DOHH2 (cell line): ENCODE results near the gene HMHB1.
"Not testable (repeated sequence)": the region's sequence is repeated elsewhere in the genome, so short reads cannot be mapped to it uniquely, and the experiment has no call there.

Experiments
- H3F3A ChIP-seq: fragments of 200-600 bp; sonication (generic), shearing (Covaris generic); 2 replicates; pipeline ENCODE4 v1.6.0; 2016; ENCODE audit warnings: antibody characterized with exemption, mild to moderate bottlenecking; ENCODE audit not compliant: control insufficient read depth, insufficient read depth
- H3K27ac ChIP-seq: fragments of 200-600 bp; sonication (generic); 2 replicates; pipeline ENCODE4 v1.5.1; 2014; ENCODE audit warnings: low read depth, mild to moderate bottlenecking, low read length, moderate library complexity
- H3K27me3 ChIP-seq: fragments of 200-600 bp; sonication (generic); 2 replicates; pipeline ENCODE4 v1.6.1; 2014; ENCODE audit warnings: mild to moderate bottlenecking, low read length, mixed read lengths; ENCODE audit not compliant: control insufficient read depth
- H3K36me3 ChIP-seq: fragments of 200-600 bp; sonication (generic); 2 replicates; pipeline ENCODE4 v1.6.1; 2014; ENCODE audit warnings: mild to moderate bottlenecking, low read length, moderate library complexity, mixed read lengths; ENCODE audit not compliant: control insufficient read depth
- H3K4me1 ChIP-seq: fragments of 200-600 bp; sonication (generic); 2 replicates; pipeline ENCODE4 v1.6.1; 2014; ENCODE audit warnings: mild to moderate bottlenecking, low read length, mixed read lengths; ENCODE audit not compliant: control insufficient read depth
- H3K4me2 ChIP-seq: fragments of 200-600 bp; sonication (generic); 2 replicates; pipeline ENCODE4 v1.6.0; 2014; ENCODE audit warnings: mild to moderate bottlenecking, low read length, moderate library complexity
- H3K4me3 ChIP-seq: fragments of 200-600 bp; sonication (generic); 2 replicates; pipeline ENCODE4 v1.5.1; 2014; ENCODE audit warnings: mild to moderate bottlenecking, low read length, mixed read lengths
- H3K79me2 ChIP-seq: fragments of 200-600 bp; sonication (generic); 2 replicates; pipeline ENCODE4 v1.6.1; 2014; ENCODE audit warnings: mild to moderate bottlenecking, low read length, mixed read lengths; ENCODE audit not compliant: control insufficient read depth
- H3K9me2 ChIP-seq: fragments of 200-600 bp; sonication (generic); replicated peaks from 2 replicates; pipeline ENCODE4 v1.6.1; 2014; ENCODE audit warnings: mild to moderate bottlenecking, low read length, mixed read lengths; ENCODE audit not compliant: control insufficient read depth
- H3K9me3 ChIP-seq: fragments of 200-600 bp; sonication (generic); 2 replicates; pipeline ENCODE4 v1.6.1; 2014; ENCODE audit warnings: antibody characterized with exemption, low read length, mixed read lengths; ENCODE audit not compliant: control insufficient read depth, insufficient read depth
- H4K20me1 ChIP-seq: fragments of 200-600 bp; sonication (generic); 2 replicates; pipeline ENCODE4 v1.6.0; 2014; ENCODE audit warnings: low read depth, mild to moderate bottlenecking, antibody characterized with exemption, low read length, moderate library complexity; ENCODE audit not compliant: control insufficient read depth, insufficient read depth
- CTCF ChIP-seq: fragments of 200-600 bp; sonication (generic); IDR thresholded peaks from one replicate; pipeline ENCODE4 v1.5.1; 2014; ENCODE audit warnings: antibody characterized with exemption, mild to moderate bottlenecking, low read depth, low read length; ENCODE audit not compliant: poor library complexity, severe bottlenecking
- EZH2phosphoT487 ChIP-seq: fragments of 200-600 bp; sonication (generic); IDR thresholded peaks from 2 replicates; pipeline ENCODE4 v1.6.1; 2017; ENCODE audit warnings: borderline replicate concordance, mild to moderate bottlenecking, antibody characterized with exemption, low read length, moderate library complexity, mixed read lengths

The HMHB1 gene

GRCh38 chr5:143807401-143807800, 4.6 kb upstream of the HMHB1 start:
- Histone ChIP-seq H3K27ac (no peak overlapping the region), H3K9me3 (no peaks in the 10 kb centered on the region), H3K4me1 (peaks cover 19% of the 10 kb centered on the region), H3K9me2 (no peaks in the 10 kb centered on the region), H3K4me2 (no peak overlapping the region), H3K36me3 (no peaks in the 10 kb centered on the region), H3F3A (no peaks in the 10 kb centered on the region), H3K4me3 (no peak overlapping the region), H3K27me3 (no peaks in the 10 kb centered on the region), H3K79me2 (no peaks in the 10 kb centered on the region), H4K20me1 (no peaks in the 10 kb centered on the region)
- TF ChIP-seq EZH2phosphoT487 (no peak), CTCF (no peak)

GRCh38 chr5:143816370-143816769, 4.4 kb downstream of the HMHB1 start:
- not testable (repeated sequence) for H4K20me1 ChIP-seq, H3F3A ChIP-seq, H3K79me2 ChIP-seq, H3K9me2 ChIP-seq, H3K27ac ChIP-seq, H3K4me3 ChIP-seq, H3K4me1 ChIP-seq, H3K9me3 ChIP-seq, H3K27me3 ChIP-seq, H3K36me3 ChIP-seq, H3K4me2 ChIP-seq

GRCh38 chr5:143819716-143820115, 7.8 kb downstream of the HMHB1 start:
- Histone ChIP-seq H3K4me2 (no peak overlapping the region), H3K36me3 (no peaks in the 10 kb centered on the region), H3K27ac (no peak overlapping the region), H3K4me1 (peaks cover 5% of the 10 kb centered on the region), H3K9me2 (no peaks in the 10 kb centered on the region), H3F3A (no peaks in the 10 kb centered on the region), H4K20me1 (no peaks in the 10 kb centered on the region), H3K79me2 (no peaks in the 10 kb centered on the region), H3K4me3 (no peak overlapping the region), H3K9me3 (no peaks in the 10 kb centered on the region), H3K27me3 (no peaks in the 10 kb centered on the region)
- TF ChIP-seq CTCF (no peak), EZH2phosphoT487 (no peak)

- H3K4me1 ChIP-seq, result peaks cover 12% of the 10 kb centered on the region
- H3K27me3 ChIP-seq, result no peaks in the 10 kb centered on the region
- no peak overlapping the region for H3K4me2 ChIP-seq
- no peaks in the 10 kb centered on the region for H3F3A ChIP-seq
- no peaks in the 10 kb centered on the region for H4K20me1 ChIP-seq
- H3K79me2 ChIP-seq, result no peaks in the 10 kb centered on the region
- no peaks in the 10 kb centered on the region for H3K9me2 ChIP-seq
- H3K9me3 ChIP-seq, result no peaks in the 10 kb centered on the region
- H3K36me3 ChIP-seq, result no peaks in the 10 kb centered on the region
- TF ChIP-seq EZH2phosphoT487 (no peak), CTCF (no peak)
- H3K27ac ChIP-seq, result no peak overlapping the region
- no peak overlapping the region for H3K4me3 ChIP-seq
Observed at GRCh38 chr5:143820451-143820850, 8.5 kb downstream of the HMHB1 start.
